DOHH2 (cell line): Measurements from ENCODE around the gene LTC4S.

Source experiments
- EZH2phosphoT487 ChIP-seq: fragments of 200-600 bp; sonication (generic); IDR thresholded peaks from 2 replicates; pipeline ENCODE4 v1.6.1; 2017; ENCODE audit warnings: borderline replicate concordance, mild to moderate bottlenecking, antibody characterized with exemption, low read length, moderate library complexity, mixed read lengths
- TF ChIP-seq, protein P1 (sequence below): fragments of 200-600 bp; sonication (generic); IDR thresholded peaks from one replicate; pipeline ENCODE4 v1.5.1; 2014; ENCODE audit warnings: antibody characterized with exemption, mild to moderate bottlenecking, low read depth, low read length; ENCODE audit not compliant: poor library complexity, severe bottlenecking

DNA sequence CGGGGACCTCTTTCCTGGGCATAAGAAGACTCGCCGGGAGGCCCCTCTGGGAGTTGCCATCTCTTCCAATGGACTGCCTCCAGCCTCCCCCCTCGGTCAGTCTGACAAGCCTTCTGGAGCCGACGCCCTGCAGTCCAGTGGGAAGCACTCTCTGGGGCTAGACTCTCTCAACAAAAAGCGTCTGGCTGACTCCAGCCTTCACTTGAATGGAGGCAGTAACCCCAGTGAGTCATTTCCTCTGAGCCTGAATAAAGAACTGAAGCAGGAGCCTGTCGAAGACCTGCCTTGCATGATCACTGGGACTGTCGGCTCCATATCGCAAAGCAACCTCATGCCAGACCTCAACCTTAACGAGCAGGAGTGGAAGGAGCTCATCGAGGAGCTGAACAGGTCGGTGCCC, 28.4 kb upstream of the LTC4S start:
- TF ChIP-seq, protein P1, sequence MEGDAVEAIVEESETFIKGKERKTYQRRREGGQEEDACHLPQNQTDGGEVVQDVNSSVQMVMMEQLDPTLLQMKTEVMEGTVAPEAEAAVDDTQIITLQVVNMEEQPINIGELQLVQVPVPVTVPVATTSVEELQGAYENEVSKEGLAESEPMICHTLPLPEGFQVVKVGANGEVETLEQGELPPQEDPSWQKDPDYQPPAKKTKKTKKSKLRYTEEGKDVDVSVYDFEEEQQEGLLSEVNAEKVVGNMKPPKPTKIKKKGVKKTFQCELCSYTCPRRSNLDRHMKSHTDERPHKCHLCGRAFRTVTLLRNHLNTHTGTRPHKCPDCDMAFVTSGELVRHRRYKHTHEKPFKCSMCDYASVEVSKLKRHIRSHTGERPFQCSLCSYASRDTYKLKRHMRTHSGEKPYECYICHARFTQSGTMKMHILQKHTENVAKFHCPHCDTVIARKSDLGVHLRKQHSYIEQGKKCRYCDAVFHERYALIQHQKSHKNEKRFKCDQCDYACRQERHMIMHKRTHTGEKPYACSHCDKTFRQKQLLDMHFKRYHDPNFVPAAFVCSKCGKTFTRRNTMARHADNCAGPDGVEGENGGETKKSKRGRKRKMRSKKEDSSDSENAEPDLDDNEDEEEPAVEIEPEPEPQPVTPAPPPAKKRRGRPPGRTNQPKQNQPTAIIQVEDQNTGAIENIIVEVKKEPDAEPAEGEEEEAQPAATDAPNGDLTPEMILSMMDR = no peak
- TF ChIP-seq EZH2phosphoT487 = no peak
